Vagina (tissue), 2 donors: ENCODE data around the gene NCAM2.

Experiments used
- POLR2AphosphoS5 ChIP-seq, 2 donors: sonication (generic); formaldehyde crosslinking; IDR thresholded peaks; one replicate each; pipeline ENCODE4 v1.9.0; 2017; ENCODE audit warnings: antibody characterized with exemption in 2 of 2, mild to moderate bottlenecking in 2 of 2, low read depth in 1 of 2; ENCODE audit not compliant: insufficient read depth in 1 of 2
- TF ChIP-seq, protein P1 (sequence below), 3 experiments: fragments of 450-650 bp in 2 of 3; fragments of 200-600 bp in 1 of 3; sonication (generic) in 1 of 3; IDR thresholded peaks; one replicate each; pipeline ENCODE4 v1.5.1; 2017 to 2019; ENCODE audit warnings: antibody characterized with exemption in 3 of 3, mild to moderate bottlenecking in 2 of 3, moderate library complexity in 2 of 3

- TF ChIP-seq, protein P1, sequence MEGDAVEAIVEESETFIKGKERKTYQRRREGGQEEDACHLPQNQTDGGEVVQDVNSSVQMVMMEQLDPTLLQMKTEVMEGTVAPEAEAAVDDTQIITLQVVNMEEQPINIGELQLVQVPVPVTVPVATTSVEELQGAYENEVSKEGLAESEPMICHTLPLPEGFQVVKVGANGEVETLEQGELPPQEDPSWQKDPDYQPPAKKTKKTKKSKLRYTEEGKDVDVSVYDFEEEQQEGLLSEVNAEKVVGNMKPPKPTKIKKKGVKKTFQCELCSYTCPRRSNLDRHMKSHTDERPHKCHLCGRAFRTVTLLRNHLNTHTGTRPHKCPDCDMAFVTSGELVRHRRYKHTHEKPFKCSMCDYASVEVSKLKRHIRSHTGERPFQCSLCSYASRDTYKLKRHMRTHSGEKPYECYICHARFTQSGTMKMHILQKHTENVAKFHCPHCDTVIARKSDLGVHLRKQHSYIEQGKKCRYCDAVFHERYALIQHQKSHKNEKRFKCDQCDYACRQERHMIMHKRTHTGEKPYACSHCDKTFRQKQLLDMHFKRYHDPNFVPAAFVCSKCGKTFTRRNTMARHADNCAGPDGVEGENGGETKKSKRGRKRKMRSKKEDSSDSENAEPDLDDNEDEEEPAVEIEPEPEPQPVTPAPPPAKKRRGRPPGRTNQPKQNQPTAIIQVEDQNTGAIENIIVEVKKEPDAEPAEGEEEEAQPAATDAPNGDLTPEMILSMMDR (IDR thresholded peaks at IDR 0.05): no peak
- TF ChIP-seq POLR2AphosphoS5 (IDR thresholded peaks at IDR 0.05; ENCODE audit: insufficient read depth in 1 of 2, low read depth in 1 of 2): no peak
These were observed 86.0 kb downstream of the NCAM2 start for GRCh38 chr21:21084179-21084578.
